ENCODE results near the gene CRIP1. TPM values are rescaled to one million over a fixed set of nuclear protein-coding genes. Genes with fewer than 3 reads are reported as not detected.

The CRIP1 gene
- total RNA-seq, 4 donors from 2014 or later = 28.6 to 140 (median 76.2) TPM

GRCh38 chr14:105458010-105458409, 28.7 kb upstream of the CRIP1 start:
- Histone ChIP-seq H3K27me3 (no peaks in the 10 kb centered on the region), H3K4me1 (no peaks in the 10 kb centered on the region), H3K27ac (no peak overlapping the region), H3K9me3 (no peaks in the 10 kb centered on the region), H3K36me3 (peaks cover 81% of the 10 kb centered on the region), H3K4me3 (no peak overlapping the region)
- WGBS = 93% methylated on average over 14 of the region's 18 CpGs
- no peak for DNase-seq (ENCODE audit: low spot score in 2 of 2)
- TF ChIP-seq, protein P1, sequence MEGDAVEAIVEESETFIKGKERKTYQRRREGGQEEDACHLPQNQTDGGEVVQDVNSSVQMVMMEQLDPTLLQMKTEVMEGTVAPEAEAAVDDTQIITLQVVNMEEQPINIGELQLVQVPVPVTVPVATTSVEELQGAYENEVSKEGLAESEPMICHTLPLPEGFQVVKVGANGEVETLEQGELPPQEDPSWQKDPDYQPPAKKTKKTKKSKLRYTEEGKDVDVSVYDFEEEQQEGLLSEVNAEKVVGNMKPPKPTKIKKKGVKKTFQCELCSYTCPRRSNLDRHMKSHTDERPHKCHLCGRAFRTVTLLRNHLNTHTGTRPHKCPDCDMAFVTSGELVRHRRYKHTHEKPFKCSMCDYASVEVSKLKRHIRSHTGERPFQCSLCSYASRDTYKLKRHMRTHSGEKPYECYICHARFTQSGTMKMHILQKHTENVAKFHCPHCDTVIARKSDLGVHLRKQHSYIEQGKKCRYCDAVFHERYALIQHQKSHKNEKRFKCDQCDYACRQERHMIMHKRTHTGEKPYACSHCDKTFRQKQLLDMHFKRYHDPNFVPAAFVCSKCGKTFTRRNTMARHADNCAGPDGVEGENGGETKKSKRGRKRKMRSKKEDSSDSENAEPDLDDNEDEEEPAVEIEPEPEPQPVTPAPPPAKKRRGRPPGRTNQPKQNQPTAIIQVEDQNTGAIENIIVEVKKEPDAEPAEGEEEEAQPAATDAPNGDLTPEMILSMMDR (IDR thresholded peaks at IDR 0.05) = no peak
- TF ChIP-seq POLR2A (IDR thresholded peaks at IDR 0.05) (no peak), EP300 (IDR thresholded peaks at IDR 0.05) (no peak), POLR2AphosphoS5 (IDR thresholded peaks at IDR 0.05) (no peak)

DNA sequence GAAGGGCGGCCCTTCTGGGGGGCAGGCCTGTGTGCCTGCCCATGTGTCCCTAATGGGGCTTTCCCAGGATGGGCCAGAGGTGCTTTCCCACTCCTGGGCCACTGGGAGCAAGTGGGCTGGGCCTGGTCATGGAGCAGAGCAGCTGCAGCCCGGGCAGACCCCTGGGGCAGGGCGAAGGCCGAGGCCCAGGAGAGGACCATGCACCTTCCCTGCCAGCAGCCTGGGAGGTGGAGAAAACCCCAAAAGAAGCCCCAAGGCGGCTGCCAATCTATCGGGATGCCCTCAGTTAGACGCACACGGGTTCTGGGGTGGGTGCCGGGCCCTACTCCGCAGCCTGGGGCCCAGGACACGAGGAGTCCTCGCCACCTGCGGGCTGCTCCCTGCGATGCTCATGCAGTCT, 28.1 kb upstream of the CRIP1 start:
- peaks cover 81% of the 10 kb centered on the region for H3K36me3 ChIP-seq

GRCh38 chr14:105460116-105460515, 26.6 kb upstream of the CRIP1 start:
- Histone ChIP-seq H3K4me3 (no peak overlapping the region), H3K4me1 (no peaks in the 10 kb centered on the region), H3K27me3 (no peaks in the 10 kb centered on the region), H3K9me3 (no peaks in the 10 kb centered on the region), H3K27ac (no peak overlapping the region), H3K36me3 (peaks cover 81% of the 10 kb centered on the region)
- DNase-seq (ENCODE audit: low spot score in 2 of 2) = no peak
- TF ChIP-seq EP300 (IDR thresholded peaks at IDR 0.05) (no peak), POLR2AphosphoS5 (IDR thresholded peaks at IDR 0.05) (no peak), POLR2A (IDR thresholded peaks at IDR 0.05) (no peak)
- TF ChIP-seq, protein P1 (IDR thresholded peaks at IDR 0.05) = no peak
- 97% methylated on average over 11 of the region's 17 CpGs for WGBS

More for the DNA sequence above, 28.1 kb upstream of the CRIP1 start:
- no peak for DNase-seq (ENCODE audit: low spot score in 2 of 2)
- H3K27me3 ChIP-seq = no peaks in the 10 kb centered on the region
- H3K4me3 ChIP-seq = no peak overlapping the region
- WGBS = 87% methylated on average over 6 of the region's 14 CpGs
- no peak overlapping the region for H3K27ac ChIP-seq
- TF ChIP-seq EP300 (IDR thresholded peaks at IDR 0.05) (no peak), POLR2A (IDR thresholded peaks at IDR 0.05) (no peak)
- TF ChIP-seq, protein P1 (IDR thresholded peaks at IDR 0.05) = no peak
- H3K9me3 ChIP-seq = no peaks in the 10 kb centered on the region
- no peaks in the 10 kb centered on the region for H3K4me1 ChIP-seq

GRCh38 chr14:105460616-105461015, 26.1 kb upstream of the CRIP1 start:
- WGBS = 88% methylated on average over 15 of the region's 17 CpGs
- TF ChIP-seq, protein P1 (IDR thresholded peaks at IDR 0.05) = no peak
- no peak for TF ChIP-seq POLR2AphosphoS5 (IDR thresholded peaks at IDR 0.05)
- TF ChIP-seq EP300 (IDR thresholded peaks at IDR 0.05) = no peak
- no peak for TF ChIP-seq POLR2A (IDR thresholded peaks at IDR 0.05)
- DNase-seq (ENCODE audit: low spot score in 2 of 2) = no peak
- Histone ChIP-seq H3K27ac (no peak overlapping the region), H3K4me1 (no peaks in the 10 kb centered on the region), H3K27me3 (no peaks in the 10 kb centered on the region), H3K4me3 (no peak overlapping the region), H3K9me3 (no peaks in the 10 kb centered on the region), H3K36me3 (peaks cover 81% of the 10 kb centered on the region)

DNA sequence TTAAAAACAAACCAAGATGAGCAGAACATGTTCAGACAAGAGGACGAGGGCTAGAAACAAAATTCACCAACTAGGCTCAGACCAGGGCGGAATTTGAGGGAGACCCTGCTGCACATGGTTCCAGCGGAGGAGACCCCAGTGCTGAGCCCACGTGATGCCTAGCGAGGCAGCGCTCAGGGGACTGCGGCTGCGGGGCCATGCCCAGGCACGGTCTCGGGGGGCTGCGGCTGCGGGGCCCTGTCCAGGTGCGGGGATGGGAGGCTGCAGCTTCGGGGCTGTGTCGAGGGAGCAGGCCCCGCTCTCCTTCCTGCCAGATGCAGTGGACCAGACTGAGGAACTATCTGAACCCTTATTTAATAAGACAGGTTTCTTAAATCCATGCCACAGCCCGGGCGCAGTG, 24.8 kb upstream of the CRIP1 start:
- H3K36me3 ChIP-seq = peaks cover 81% of the 10 kb centered on the region
- no peak overlapping the region for H3K4me3 ChIP-seq
- DNase-seq (ENCODE audit: low spot score in 2 of 2) = no peak
- WGBS = 86% methylated on average over 9 of the region's 18 CpGs
- no peak for TF ChIP-seq POLR2A (IDR thresholded peaks at IDR 0.05)
- no peak for TF ChIP-seq POLR2AphosphoS5 (IDR thresholded peaks at IDR 0.05)
- TF ChIP-seq, protein P1 (IDR thresholded peaks at IDR 0.05) = no peak
- no peak for TF ChIP-seq EP300 (IDR thresholded peaks at IDR 0.05)
- H3K27ac ChIP-seq = no peak overlapping the region
- no peaks in the 10 kb centered on the region for H3K27me3 ChIP-seq
- H3K4me1 ChIP-seq = peaks cover 12% of the 10 kb centered on the region
- H3K9me3 ChIP-seq = no peaks in the 10 kb centered on the region

All from suprapubic skin (tissue), 4 donors.